Lung (tissue), 12 donors: Measurements from ENCODE around the gene ANGPTL2. TPM values are rescaled to one million over a fixed set of nuclear protein-coding genes. Genes with fewer than 3 reads are reported as not detected.

Experiments used
- ATAC-seq: fragments of 200-7000 bp; cut with Tn5 transposase; one replicate; pipeline ENCODE4 v1.9.1; 2020; ENCODE audit warnings: moderate number of reproducible peaks; ENCODE audit not compliant: insufficient read depth, low FRiP score
- DNase-seq, 3 donors: peaks; one replicate each; pipeline ENCODE4 v3.0.0-alpha.2; 2013 to 2017
- H3K27ac ChIP-seq, 2 donors: one replicate each; pipeline ENCODE4 v1.5.1; 2013; ENCODE audit warnings: mild to moderate bottlenecking in 2 of 2, moderate library complexity in 2 of 2, control low read depth in 1 of 2, inconsistent platforms in 1 of 2, low read depth in 1 of 2, low read length in 1 of 2
- H3K27me3 ChIP-seq, 3 donors: one replicate each; pipeline ENCODE4 v1.5.1; 2013; ENCODE audit warnings: low read length in 2 of 3; ENCODE audit not compliant: control insufficient read depth in 3 of 3, insufficient read depth in 3 of 3
- H3K36me3 ChIP-seq, 4 donors: one replicate each; pipeline ENCODE4 v1.5.1; 2013; ENCODE audit warnings: low read length in 4 of 4, mild to moderate bottlenecking in 1 of 4, moderate library complexity in 1 of 4; ENCODE audit not compliant: control insufficient read depth in 4 of 4, insufficient read depth in 4 of 4
- H3K4me1 ChIP-seq, 5 donors: one replicate each; pipeline ENCODE4 v1.5.1; 2013; ENCODE audit warnings: low read length in 5 of 5, mild to moderate bottlenecking in 2 of 5, moderate library complexity in 1 of 5; ENCODE audit not compliant: control insufficient read depth in 5 of 5, insufficient read depth in 5 of 5
- H3K4me3 ChIP-seq: one replicate; pipeline ENCODE4 v1.5.1; 2013; ENCODE audit warnings: mild to moderate bottlenecking, control low read depth, moderate library complexity
- H3K9ac ChIP-seq, 2 donors: one replicate each; pipeline ENCODE4 v1.5.1; 2013; ENCODE audit warnings: low read length in 2 of 2, control low read depth in 1 of 2; ENCODE audit not compliant: insufficient read depth in 1 of 2
- H3K9me3 ChIP-seq, 4 donors: one replicate each; pipeline ENCODE4 v1.5.1; 2013; ENCODE audit warnings: low read length in 3 of 4, mild to moderate bottlenecking in 1 of 4, moderate library complexity in 1 of 4; ENCODE audit not compliant: control insufficient read depth in 4 of 4, insufficient read depth in 3 of 4
- WGBS, 2 donors: extraction: QIAGEN DNeasy Blood & Tissue Kit; methylation state at CpG; one replicate each; pipeline ENCODE4 v1.1.7; 2013; 5-methylcytosine and 5-hydroxymethylcytosine counted together
- polyA plus RNA-seq, 2 donors: library from polyadenylated mRNA; stranded (reverse); fragments of 200-250 nt; gene quantifications; one replicate each; pipeline ENCODE4 v1.2.1, GENCODE V29; 2013
- total RNA-seq, 2 donors: library from RNA; depleted of rRNA in 1 of 2; stranded (reverse); fragments of >200 nt in 1 of 2; gene quantifications; one replicate each; pipeline ENCODE4 v1.2.1, GENCODE V29; 2014 to 2021
- TF ChIP-seq, protein P1 (sequence below): IDR thresholded peaks from 2 replicates; pipeline ENCODE4 v1.5.1; 2012; ENCODE audit warnings: mild to moderate bottlenecking; ENCODE audit errors: control extremely low read depth, extremely low read depth
- donor health status: control.
- donor health status: control.
- donor health status: Bipolar disorder and iron deficiency.
- donor health status: healthy.
- donor health status: DM: yes; HTN: yes; CAD: no.

The ANGPTL2 gene
- total and polyA plus RNA-seq, 4 donors = 7.5 to 18.8 (median 11.0) TPM

DNA sequence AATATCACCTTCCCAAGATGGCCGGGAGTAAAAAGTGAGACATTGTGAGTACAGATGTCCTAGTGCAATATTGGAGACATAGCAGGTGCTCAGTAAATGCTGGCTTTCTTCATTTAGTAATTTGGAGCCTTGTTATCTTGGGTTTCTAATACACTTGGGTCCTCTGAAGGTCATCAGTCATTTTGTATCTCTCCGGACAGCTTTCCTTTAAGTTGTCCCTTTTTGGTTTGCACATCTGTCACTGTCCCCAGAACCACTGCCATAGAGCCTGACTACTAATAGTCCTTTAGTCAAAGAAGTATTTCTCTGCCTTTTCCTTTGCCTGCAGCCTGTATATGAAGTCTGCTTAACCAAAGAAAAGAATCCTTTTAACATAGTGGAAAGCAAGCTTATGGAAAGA is 7.8 kb upstream of the ANGPTL2 start:
- 94 to 97% methylated on average over 2 of the region's 2 CpGs for WGBS, 2 donors
- no peaks in the 10 kb centered on the region for H3K36me3 ChIP-seq
- peaks cover 8 to 37% (median 21%) of the 10 kb centered on the region in 5 donors for H3K4me1 ChIP-seq
- no peak for ATAC-seq
- TF ChIP-seq, protein P1, sequence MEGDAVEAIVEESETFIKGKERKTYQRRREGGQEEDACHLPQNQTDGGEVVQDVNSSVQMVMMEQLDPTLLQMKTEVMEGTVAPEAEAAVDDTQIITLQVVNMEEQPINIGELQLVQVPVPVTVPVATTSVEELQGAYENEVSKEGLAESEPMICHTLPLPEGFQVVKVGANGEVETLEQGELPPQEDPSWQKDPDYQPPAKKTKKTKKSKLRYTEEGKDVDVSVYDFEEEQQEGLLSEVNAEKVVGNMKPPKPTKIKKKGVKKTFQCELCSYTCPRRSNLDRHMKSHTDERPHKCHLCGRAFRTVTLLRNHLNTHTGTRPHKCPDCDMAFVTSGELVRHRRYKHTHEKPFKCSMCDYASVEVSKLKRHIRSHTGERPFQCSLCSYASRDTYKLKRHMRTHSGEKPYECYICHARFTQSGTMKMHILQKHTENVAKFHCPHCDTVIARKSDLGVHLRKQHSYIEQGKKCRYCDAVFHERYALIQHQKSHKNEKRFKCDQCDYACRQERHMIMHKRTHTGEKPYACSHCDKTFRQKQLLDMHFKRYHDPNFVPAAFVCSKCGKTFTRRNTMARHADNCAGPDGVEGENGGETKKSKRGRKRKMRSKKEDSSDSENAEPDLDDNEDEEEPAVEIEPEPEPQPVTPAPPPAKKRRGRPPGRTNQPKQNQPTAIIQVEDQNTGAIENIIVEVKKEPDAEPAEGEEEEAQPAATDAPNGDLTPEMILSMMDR = no peak
- H3K27ac ChIP-seq = no peak overlapping the region
- H3K9me3 ChIP-seq = peaks cover 0 to 1% (median 0%) of the 10 kb centered on the region in 4 donors
- H3K9ac ChIP-seq = no peak overlapping the region
- H3K4me3 ChIP-seq = no peak overlapping the region
- DNase-seq = no peak
- no peaks in the 10 kb centered on the region for H3K27me3 ChIP-seq

DNA sequence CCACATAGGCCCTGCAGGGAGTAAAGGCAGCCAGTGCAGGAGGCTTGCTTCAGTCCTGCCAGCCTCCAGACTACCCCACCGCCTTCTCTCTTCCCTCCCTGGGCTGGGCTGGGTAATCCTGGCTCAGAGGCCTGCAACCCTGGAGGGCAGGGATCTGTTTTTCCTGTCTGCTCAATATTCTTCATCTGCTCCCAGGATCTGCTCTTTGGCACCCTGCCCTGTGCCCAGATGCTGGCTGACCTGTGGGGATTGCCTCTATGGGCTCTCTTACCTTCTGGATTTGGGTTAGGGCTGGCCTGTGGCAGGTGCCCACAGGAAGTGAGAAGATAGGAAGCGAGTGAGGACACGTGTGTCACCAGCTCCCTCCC is 7.3 kb upstream of the ANGPTL2 start:
- H3K27ac ChIP-seq = no peak overlapping the region

DNA sequence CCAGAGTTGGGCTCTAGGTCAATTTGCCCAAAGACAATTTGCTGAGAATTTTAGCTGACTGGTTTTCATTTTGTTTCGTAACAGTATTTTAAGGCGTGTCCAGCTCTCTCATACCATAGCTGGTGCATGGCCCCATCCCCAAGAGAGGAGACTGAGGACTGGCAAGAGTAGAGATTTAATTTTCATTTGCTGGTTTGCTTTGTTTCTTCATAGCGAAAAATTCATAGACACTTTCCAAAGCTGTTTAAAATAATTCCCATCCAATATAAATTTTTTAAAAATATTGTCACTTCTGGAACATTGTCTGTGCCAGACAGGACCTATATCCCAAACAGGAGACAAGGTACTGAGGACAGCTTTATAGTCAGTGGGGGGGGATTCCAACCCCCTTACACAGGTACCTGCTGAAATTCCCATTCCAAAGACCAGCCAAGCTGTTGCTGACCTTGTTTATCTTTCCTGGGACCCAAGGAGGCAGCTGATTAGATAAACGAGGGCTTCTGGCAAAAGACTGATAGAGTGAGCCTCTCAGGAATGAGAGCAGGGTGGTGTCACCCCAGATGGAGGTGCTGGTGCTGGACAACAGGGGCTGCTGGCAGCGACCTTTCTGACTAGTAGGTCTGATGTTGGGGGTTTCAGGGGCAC is 6.8 kb upstream of the ANGPTL2 start:
- Histone ChIP-seq H3K4me1 (peaks cover 8 to 27% (median 18%) of the 10 kb centered on the region in 5 donors), H3K27ac (peak overlapping the region in 1 of 2 donors; percentile 71), H3K27me3 (no peaks in the 10 kb centered on the region), H3K9me3 (peaks cover 0 to 1% (median 0%) of the 10 kb centered on the region in 4 donors), H3K36me3 (no peaks in the 10 kb centered on the region), H3K9ac (no peak overlapping the region), H3K4me3 (no peak overlapping the region)
- no peak for ATAC-seq
- TF ChIP-seq, protein P1 = no peak
- WGBS, 2 donors = 78 to 82% methylated on average over 5 of the region's 5 CpGs
- DNase-seq = no peak

More for the DNA sequence above, 7.3 kb upstream of the ANGPTL2 start:
- H3K9me3 ChIP-seq = peaks cover 0 to 1% (median 0%) of the 10 kb centered on the region in 4 donors
- H3K27me3 ChIP-seq = no peaks in the 10 kb centered on the region
- TF ChIP-seq, protein P1 = no peak
- H3K36me3 ChIP-seq = no peaks in the 10 kb centered on the region
- H3K4me1 ChIP-seq = peaks cover 8 to 32% (median 21%) of the 10 kb centered on the region in 5 donors
- 51 to 88% methylated on average over 2 to 3 of the region's 3 CpGs for WGBS, 2 donors
- H3K9ac ChIP-seq = no peak overlapping the region
- ATAC-seq (no peak), DNase-seq (no peak)
- no peak overlapping the region for H3K4me3 ChIP-seq
